K562 (cell line): Measurements from ENCODE around the gene SLC29A4. TPM values are rescaled to one million over a fixed set of nuclear protein-coding genes. Genes with fewer than 3 reads are reported as not detected.

ENCODE experiments used
- HIVEP1 ChIP-seq: fragments of 250-450 bp; sonication (Bioruptor Pico); IDR thresholded peaks from 2 replicates; pipeline ENCODE4 v1.4.0; 2020; ENCODE audit warnings: mild to moderate bottlenecking
- KAT7 ChIP-seq: sonication (generic); formaldehyde crosslinking; IDR thresholded peaks from 2 replicates; pipeline ENCODE4 v1.8.0; 2022; ENCODE audit warnings: missing genetic modification reagents, mild to moderate bottlenecking, borderline replicate concordance
- NCOA4 ChIP-seq: fragments of 450-650 bp; IDR thresholded peaks from 2 replicates; pipeline ENCODE4 v1.6.1; 2018; ENCODE audit warnings: mild to moderate bottlenecking; ENCODE audit not compliant: partially characterized antibody
- TCF7 ChIP-seq: sonication (generic); IDR thresholded peaks from 2 replicates; pipeline ENCODE4 v1.6.1; 2016; ENCODE audit warnings: antibody characterized with exemption, borderline replicate concordance
- ZNF140 ChIP-seq: fragments of 250-450 bp; sonication (Bioruptor Pico); IDR thresholded peaks from 2 replicates; pipeline ENCODE4 v1.8.0; 2021; ENCODE audit warnings: moderate library complexity, mild to moderate bottlenecking, inconsistent platforms
- ZNF318 ChIP-seq, 2 experiments: fragments of 450-650 bp; IDR thresholded peaks; 2 replicates each; pipeline ENCODE4 v1.6.1; 2016; ENCODE audit warnings: mild to moderate bottlenecking in 2 of 2, borderline replicate concordance in 1 of 2, low read depth in 1 of 2, moderate library complexity in 1 of 2
- polyA plus RNA-seq, 8 experiments: library from polyadenylated mRNA; depleted of rRNA in 4 of 8; stranded (reverse) in 5 of 8; unstranded in 3 of 8; fragments of >200 nt; fragmentation: Nextera tagmentation in 2 of 8; fragmentation: Illumina TruSeq in 1 of 8; extraction: Ambion mirVana in 2 of 8; extraction: Trizol in 1 of 8; gene quantifications; 2 replicates each; pipeline versions ENCODE4 v1.2.1 to v1.2.3, GENCODE V29; 2011 to 2014; ENCODE audit warnings: inconsistent platforms in 1 of 8, missing spikeins in 1 of 8
- total RNA-seq, 7 experiments: library from RNA; depleted of rRNA in 6 of 7; stranded (reverse); fragments of >200 nt in 6 of 7; fragmentation: Illumina TruSeq in 2 of 7; extraction: Trizol in 2 of 7; gene quantifications; 2 replicates each; pipeline versions ENCODE4 v1.2.1 to v1.2.3, GENCODE V29; 2011 to 2021; ENCODE audit warnings: low replicate concordance in 1 of 7
- TF ChIP-seq, protein P1 (sequence below): sonication (generic); formaldehyde crosslinking; IDR thresholded peaks from 2 replicates; pipeline ENCODE4 v1.8.1; 2023; ENCODE audit warnings: mild to moderate bottlenecking, missing genetic modification reagents

Gene SLC29A4
- total and polyA plus RNA-seq, 9 of the 15 experiments (the other 6 are each of a cell fraction or from before 2014, with no cell fraction given): 0.01 to 1.2 (median 0.37) TPM

GRCh38 chr7:5282543-5283316 is at the start of gene SLC29A4 (continued):
- TF ChIP-seq NCOA4 (no peak), KAT7 (CRISPR knock-in tag) (no peak), ZNF140 (no peak), ZNF318 (IDR thresholded peaks at IDR 0.05; ENCODE audit: borderline replicate concordance in 1 of 2, low read depth in 1 of 2) (no peak), TCF7 (no peak), HIVEP1 (CRISPR knock-in tag) (no peak)
- TF ChIP-seq, protein P1, sequence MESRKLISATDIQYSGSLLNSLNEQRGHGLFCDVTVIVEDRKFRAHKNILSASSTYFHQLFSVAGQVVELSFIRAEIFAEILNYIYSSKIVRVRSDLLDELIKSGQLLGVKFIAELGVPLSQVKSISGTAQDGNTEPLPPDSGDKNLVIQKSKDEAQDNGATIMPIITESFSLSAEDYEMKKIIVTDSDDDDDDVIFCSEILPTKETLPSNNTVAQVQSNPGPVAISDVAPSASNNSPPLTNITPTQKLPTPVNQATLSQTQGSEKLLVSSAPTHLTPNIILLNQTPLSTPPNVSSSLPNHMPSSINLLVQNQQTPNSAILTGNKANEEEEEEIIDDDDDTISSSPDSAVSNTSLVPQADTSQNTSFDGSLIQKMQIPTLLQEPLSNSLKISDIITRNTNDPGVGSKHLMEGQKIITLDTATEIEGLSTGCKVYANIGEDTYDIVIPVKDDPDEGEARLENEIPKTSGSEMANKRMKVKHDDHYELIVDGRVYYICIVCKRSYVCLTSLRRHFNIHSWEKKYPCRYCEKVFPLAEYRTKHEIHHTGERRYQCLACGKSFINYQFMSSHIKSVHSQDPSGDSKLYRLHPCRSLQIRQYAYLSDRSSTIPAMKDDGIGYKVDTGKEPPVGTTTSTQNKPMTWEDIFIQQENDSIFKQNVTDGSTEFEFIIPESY: no peak
